Endothelial cell (in vitro differentiated cells): ENCODE measurements around the gene SMIM41. TPM values are rescaled to one million over a fixed set of nuclear protein-coding genes. Genes with fewer than 3 reads are reported as not detected.
"Not testable (repeated sequence)": the region's sequence is repeated elsewhere in the genome, so short reads cannot be mapped to it uniquely, and the experiment has no call there.

Source experiments
- DNase-seq: peaks from one replicate; pipeline ENCODE4 v3.0.0; 2021; ENCODE audit warnings: low spot score
- H3K27ac Mint-ChIP-seq: one replicate; pipeline ENCODE4 v1.8.0; 2021; ENCODE audit warnings: mixed read lengths, inconsistent platforms; ENCODE audit not compliant: unreplicated experiment
- H3K27me3 Mint-ChIP-seq: one replicate; pipeline ENCODE4 v1.8.0; 2021; ENCODE audit warnings: mild to moderate bottlenecking, moderate library complexity, mixed read lengths, inconsistent platforms; ENCODE audit not compliant: unreplicated experiment
- H3K36me3 Mint-ChIP-seq: one replicate; pipeline ENCODE4 v1.8.0; 2021; ENCODE audit warnings: mild to moderate bottlenecking, low read depth, mixed read lengths, inconsistent platforms; ENCODE audit not compliant: unreplicated experiment
- H3K4me1 Mint-ChIP-seq: one replicate; pipeline ENCODE4 v1.8.0; 2021; ENCODE audit warnings: mild to moderate bottlenecking, mixed read lengths, inconsistent platforms; ENCODE audit not compliant: unreplicated experiment
- H3K4me3 Mint-ChIP-seq: one replicate; pipeline ENCODE4 v1.8.0; 2021; ENCODE audit warnings: mild to moderate bottlenecking, mixed read lengths, inconsistent platforms; ENCODE audit not compliant: unreplicated experiment
- H3K9me3 Mint-ChIP-seq: one replicate; pipeline ENCODE4 v1.8.0; 2021; ENCODE audit warnings: mixed read lengths, inconsistent platforms; ENCODE audit not compliant: unreplicated experiment
- CTCF ChIP-seq: fragments of 200-600 bp; sonication (generic); IDR thresholded peaks from one replicate; pipeline ENCODE4 v1.5.0; 2021; ENCODE audit warnings: antibody characterized with exemption; ENCODE audit not compliant: unreplicated experiment
- total RNA-seq: library from RNA; stranded (reverse); fragmentation: NEBNext Ultra II Directional; extraction: Animal tissue kit (Norgen Biotek cat#: 25700); gene quantifications from one replicate; pipeline ENCODE4 v1.2.1, GENCODE V29; 2021; ENCODE audit not compliant: unreplicated experiment

Gene SMIM41
- total RNA-seq, 1 donor from 2014 or later: not detected

- H3K4me1 Mint-ChIP-seq, H3K36me3 Mint-ChIP-seq, DNase-seq, H3K27me3 Mint-ChIP-seq, H3K27ac Mint-ChIP-seq, H3K9me3 Mint-ChIP-seq, H3K4me3 Mint-ChIP-seq: not testable (repeated sequence)
Observed at GRCh38 chr12:52116222-52117125, 37.0 kb downstream of the SMIM41 start.

- H3K9me3 Mint-ChIP-seq, H3K27me3 Mint-ChIP-seq, DNase-seq, H3K4me3 Mint-ChIP-seq, H3K36me3 Mint-ChIP-seq, H3K27ac Mint-ChIP-seq: not testable (repeated sequence)
- peaks cover 13% of the 10 kb centered on the region for H3K4me1 Mint-ChIP-seq
Observed at GRCh38 chr12:52117806-52118475, 38.4 kb downstream of the SMIM41 start.

DNA sequence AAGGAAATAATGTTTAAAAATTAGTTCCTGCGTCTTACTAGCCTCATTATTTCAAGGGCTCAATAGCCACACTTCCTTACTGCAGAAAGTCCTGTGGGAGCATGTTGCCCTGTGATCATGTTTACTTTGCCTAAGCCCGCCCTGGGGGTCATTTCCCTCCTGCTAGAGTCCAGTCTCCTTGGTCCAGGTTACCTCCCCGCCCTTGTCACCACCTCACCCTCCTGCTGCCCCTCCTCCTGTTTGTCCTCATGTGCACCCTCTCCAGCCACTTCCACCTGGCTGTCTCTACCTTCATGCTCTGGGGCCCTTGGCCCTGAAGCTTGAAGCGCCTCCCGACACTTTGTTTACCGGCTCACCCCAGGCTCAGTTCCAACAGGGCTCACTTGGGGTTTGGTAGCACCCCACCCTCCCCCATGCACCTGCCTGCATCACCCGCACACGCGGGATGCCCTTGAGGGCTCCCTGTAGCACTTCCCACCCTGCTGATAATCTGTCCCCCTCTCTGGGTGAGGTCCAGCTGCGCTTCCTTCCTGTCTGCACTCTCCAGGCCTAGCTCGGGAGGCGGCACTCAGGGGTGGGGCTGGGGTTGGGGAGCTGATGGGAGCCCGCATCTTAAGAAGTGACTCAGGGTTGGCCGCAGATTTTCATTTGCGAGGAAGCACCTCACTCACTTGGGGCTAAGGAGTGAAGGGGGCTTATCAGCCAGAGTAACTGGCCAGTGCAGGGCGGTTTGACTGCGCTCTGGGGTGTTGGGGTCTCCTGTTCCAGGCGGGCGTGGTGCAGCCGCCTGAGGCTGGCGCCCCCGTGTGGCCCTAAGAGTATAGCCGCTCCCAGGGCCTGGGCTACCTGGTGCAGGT, 40.1 kb downstream of the SMIM41 start:
- DNase-seq: peak; percentile 52
- peaks cover 21% of the 10 kb centered on the region for H3K4me1 Mint-ChIP-seq
- TF ChIP-seq CTCF: peak; percentile 83
- no peaks in the 10 kb centered on the region for H3K9me3 Mint-ChIP-seq
- no peak overlapping the region for H3K27ac Mint-ChIP-seq
- peaks cover 4% of the 10 kb centered on the region for H3K27me3 Mint-ChIP-seq
- H3K4me3 Mint-ChIP-seq: no peak overlapping the region
- no peaks in the 10 kb centered on the region for H3K36me3 Mint-ChIP-seq

DNA sequence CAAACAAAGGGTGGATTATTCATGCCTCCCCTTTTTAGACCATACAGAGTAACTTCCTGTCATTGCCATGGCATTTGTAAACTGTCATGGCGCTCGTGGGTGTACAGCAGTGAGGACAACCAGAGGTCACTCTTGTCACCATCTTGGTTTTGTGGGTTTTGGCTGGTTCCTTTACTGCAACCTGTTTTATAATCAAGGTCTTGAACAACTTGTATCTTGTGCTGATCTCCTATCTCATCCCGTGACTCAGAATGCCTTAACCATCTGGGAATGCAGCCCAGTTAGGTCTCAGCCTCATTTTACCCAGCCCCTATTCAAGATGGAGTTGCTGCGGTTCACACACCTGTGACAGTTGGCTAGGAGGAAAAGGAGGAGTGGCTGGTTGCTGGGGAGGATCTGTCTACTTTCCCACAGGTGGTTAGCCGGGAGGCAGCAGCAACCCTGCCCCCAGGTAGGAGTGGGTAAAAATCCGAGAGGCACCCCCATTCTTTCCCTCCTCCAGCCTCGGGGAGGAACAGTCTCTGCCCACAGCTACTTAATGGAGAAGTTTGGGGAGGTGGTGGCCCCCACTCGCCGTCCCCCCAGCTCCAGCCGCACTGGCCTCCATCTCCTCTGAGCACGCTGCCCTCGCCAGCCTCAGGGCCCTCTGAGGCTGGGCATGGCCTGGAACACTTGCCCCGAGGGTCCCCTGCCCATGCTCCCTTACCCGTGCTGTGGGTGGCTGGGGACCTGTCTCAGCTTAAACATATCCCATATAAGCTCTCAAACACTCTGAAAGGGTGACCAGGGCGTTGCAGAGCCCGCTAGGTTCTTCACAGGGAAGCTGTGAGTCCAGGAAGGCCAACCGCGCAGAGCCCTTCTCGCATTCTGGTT, 41.7 kb downstream of the SMIM41 start:
- no peaks in the 10 kb centered on the region for H3K36me3 Mint-ChIP-seq
- TF ChIP-seq CTCF: no peak
- H3K4me1 Mint-ChIP-seq: peaks cover 37% of the 10 kb centered on the region
- H3K4me3 Mint-ChIP-seq: no peak overlapping the region
- H3K9me3 Mint-ChIP-seq: no peaks in the 10 kb centered on the region
- DNase-seq: no peak
- no peak overlapping the region for H3K27ac Mint-ChIP-seq
- peaks cover 4% of the 10 kb centered on the region for H3K27me3 Mint-ChIP-seq

- Mint-ChIP-seq H3K27ac (peak overlapping the region; percentile 36), H3K9me3 (no peaks in the 10 kb centered on the region), H3K4me1 (peaks cover 45% of the 10 kb centered on the region), H3K36me3 (no peaks in the 10 kb centered on the region), H3K27me3 (peaks cover 4% of the 10 kb centered on the region), H3K4me3 (no peak overlapping the region)
- DNase-seq: peak; percentile 75
- TF ChIP-seq CTCF: peak; percentile 82
Observed at GRCh38 chr12:52121824-52122539, 42.5 kb downstream of the SMIM41 start.
